SK-N-MC (cell line): ENCODE data around the gene JAK2.

ENCODE experiments used
- EZH2 ChIP-seq: fragments of 200-600 bp; sonication (generic); IDR thresholded peaks from one replicate; pipeline ENCODE4 v1.6.1; 2017; ENCODE audit warnings: antibody characterized with exemption
- FOXP2 ChIP-seq: optimal IDR thresholded peaks from 2 replicates; pipeline ENCODE3; 2011; ENCODE audit warnings: mild to moderate bottlenecking, moderate library complexity; ENCODE audit not compliant: insufficient read depth; ENCODE audit errors: extremely low read length, control extremely low read depth
- POLR2AphosphoS5 ChIP-seq: IDR thresholded peaks from 2 replicates; pipeline ENCODE4 v1.6.1; 2012; ENCODE audit warnings: mild to moderate bottlenecking, low read depth, low read length, borderline replicate concordance

- TF ChIP-seq EZH2: no peak
- TF ChIP-seq POLR2AphosphoS5: no peak
- TF ChIP-seq FOXP2: no peak
Measured at GRCh38 chr9:5122116-5122515, 137.0 kb downstream of the JAK2 start.
